DND-41 (cell line): ENCODE results near the gene KXD1.
A peak's percentile ranks its signal among the peaks of the same experiment; 100 is the strongest.

Experiments
- EZH2 ChIP-seq: IDR thresholded peaks from 3 replicates; pipeline ENCODE4 v1.6.1; 2012; ENCODE audit warnings: borderline replicate concordance, low read depth, mild to moderate bottlenecking, moderate library complexity, low read length, inconsistent platforms; ENCODE audit not compliant: severe bottlenecking
- TF ChIP-seq, protein P1 (sequence below): IDR thresholded peaks from 2 replicates; pipeline ENCODE4 v1.5.1; 2012; ENCODE audit warnings: borderline replicate concordance, low read length, moderate library complexity, mild to moderate bottlenecking; ENCODE audit not compliant: poor library complexity, severe bottlenecking; ENCODE audit errors: extremely low read depth

DNA sequence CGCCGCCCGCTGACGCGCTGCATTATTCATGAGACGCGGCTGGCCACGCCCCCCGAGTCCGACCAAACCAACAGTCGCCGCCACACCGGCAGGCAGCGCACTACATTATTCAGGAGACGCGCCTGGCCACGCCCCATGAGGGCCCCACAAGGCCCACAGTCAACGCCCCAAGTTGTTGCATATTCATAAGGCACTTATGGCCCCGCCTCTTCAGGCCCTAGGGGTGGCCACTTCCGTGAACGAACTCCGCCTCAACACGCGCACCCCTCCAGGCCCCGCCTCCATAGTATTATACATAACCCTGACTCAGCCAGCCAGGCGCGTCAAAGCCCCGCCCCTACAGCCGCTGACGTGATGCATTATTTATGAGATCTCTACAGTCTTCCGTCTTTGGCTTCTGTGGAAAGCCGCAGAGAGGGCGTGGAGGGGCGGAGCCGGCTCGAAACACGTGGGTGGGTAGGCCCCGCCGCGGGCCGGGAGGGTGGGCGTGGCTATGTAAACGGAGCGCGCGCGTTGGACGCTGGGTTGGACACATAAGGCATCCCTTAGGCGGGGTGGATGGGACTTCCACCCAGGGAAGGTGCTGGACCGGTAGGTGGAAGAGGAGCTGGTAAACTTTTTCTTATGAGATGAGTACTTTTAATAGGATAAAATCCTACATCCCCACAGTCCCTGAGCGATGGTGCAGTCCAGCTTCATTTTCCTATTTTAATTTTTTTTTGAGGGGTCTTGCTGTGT is 35.4 kb upstream of the KXD1 start:
- TF ChIP-seq, protein P1, sequence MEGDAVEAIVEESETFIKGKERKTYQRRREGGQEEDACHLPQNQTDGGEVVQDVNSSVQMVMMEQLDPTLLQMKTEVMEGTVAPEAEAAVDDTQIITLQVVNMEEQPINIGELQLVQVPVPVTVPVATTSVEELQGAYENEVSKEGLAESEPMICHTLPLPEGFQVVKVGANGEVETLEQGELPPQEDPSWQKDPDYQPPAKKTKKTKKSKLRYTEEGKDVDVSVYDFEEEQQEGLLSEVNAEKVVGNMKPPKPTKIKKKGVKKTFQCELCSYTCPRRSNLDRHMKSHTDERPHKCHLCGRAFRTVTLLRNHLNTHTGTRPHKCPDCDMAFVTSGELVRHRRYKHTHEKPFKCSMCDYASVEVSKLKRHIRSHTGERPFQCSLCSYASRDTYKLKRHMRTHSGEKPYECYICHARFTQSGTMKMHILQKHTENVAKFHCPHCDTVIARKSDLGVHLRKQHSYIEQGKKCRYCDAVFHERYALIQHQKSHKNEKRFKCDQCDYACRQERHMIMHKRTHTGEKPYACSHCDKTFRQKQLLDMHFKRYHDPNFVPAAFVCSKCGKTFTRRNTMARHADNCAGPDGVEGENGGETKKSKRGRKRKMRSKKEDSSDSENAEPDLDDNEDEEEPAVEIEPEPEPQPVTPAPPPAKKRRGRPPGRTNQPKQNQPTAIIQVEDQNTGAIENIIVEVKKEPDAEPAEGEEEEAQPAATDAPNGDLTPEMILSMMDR: peak; percentile 32
- TF ChIP-seq EZH2: no peak
